Kidney epithelial cell (primary cell): ENCODE results near the gene FBXW8. TPM values are rescaled to one million over a fixed set of nuclear protein-coding genes. Genes with fewer than 3 reads are reported as not detected.

Experiments used
- DNase-seq: peaks from one replicate; pipeline ENCODE4 v3.0.0-alpha.2; 2010; ENCODE audit warnings: low read depth
- H3K27me3 ChIP-seq: 2 replicates; pipeline ENCODE4 v1.6.0; 2011; ENCODE audit warnings: low read length; ENCODE audit not compliant: control insufficient read depth, insufficient read depth
- H3K36me3 ChIP-seq: 2 replicates; pipeline ENCODE4 v1.5.1; 2011; ENCODE audit warnings: low read length; ENCODE audit not compliant: control insufficient read depth, insufficient read depth
- H3K4me3 ChIP-seq: 2 replicates; pipeline ENCODE4 v1.5.1; 2011; ENCODE audit warnings: low read depth, mild to moderate bottlenecking, control low read depth, low read length
- CTCF ChIP-seq: IDR thresholded peaks from 2 replicates; pipeline ENCODE4 v1.5.1; 2011; ENCODE audit warnings: mild to moderate bottlenecking, moderate library complexity, low read length, control low read depth, inconsistent platforms; ENCODE audit not compliant: insufficient read depth, poor library complexity, severe bottlenecking
- total RNA-seq: library from RNA; depleted of rRNA; stranded (reverse); fragments of >200 nt; gene quantifications from 2 replicates; pipeline ENCODE4 v1.2.3, GENCODE V29; 2015

The FBXW8 gene
- total RNA-seq, 1 donor from 2014 or later, result 25.4 TPM

GRCh38 chr12:116941188-116941587 is 30.4 kb downstream of the FBXW8 start:
- no peak for TF ChIP-seq CTCF
- DNase-seq, result no peak
- no peaks in the 10 kb centered on the region for H3K27me3 ChIP-seq
- no peak overlapping the region for H3K4me3 ChIP-seq
- H3K36me3 ChIP-seq, result no peaks in the 10 kb centered on the region

DNA sequence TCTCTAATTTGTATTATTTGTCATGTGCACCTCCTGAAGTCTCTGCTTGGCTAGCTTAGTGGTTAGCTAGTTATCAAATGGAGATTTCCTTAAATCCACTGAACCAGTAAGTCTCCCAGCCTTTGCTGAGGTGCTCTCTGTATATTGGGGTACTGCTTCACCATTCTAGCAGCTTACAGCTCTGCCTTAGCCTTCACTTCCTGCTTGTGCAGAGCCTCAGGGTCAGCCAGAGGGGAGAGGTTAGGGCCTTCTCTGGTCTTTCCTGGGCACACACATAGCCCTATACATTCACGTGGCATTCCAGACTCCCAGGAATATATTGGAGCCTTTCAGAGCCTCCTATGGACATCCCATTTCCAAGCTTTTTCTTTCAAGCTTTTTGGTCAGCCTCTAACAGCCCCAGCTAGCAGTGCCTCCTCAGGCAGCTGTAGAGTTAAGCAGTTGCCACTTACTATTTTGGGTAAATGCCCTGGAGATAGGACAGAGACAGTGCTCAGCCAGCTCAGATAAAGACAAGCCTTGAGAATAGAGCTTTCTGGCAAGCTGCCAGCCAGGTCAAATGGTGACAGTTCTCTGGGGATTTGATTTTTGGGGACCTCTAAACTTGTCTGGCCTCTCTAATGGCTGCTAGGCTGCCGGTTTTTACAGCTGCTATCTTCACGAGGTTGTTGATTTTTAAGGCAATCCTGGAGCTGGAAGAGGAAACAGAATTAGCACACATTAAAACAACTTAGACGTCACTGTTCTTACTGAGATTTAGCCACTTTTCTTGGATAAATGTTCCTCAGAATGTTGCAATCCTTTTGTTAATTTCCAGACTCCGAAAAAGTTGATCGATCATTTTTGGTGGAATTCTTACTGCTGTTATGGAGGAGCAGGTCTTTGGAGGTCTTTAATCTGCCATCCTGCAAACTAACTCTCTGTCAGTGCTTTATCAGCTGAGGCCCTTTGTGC is 32.9 kb downstream of the FBXW8 start:
- TF ChIP-seq CTCF, result no peak

GRCh38 chr12:116945886-116946550 is 35.3 kb downstream of the FBXW8 start:
- H3K36me3 ChIP-seq, result no peaks in the 10 kb centered on the region
- no peak for TF ChIP-seq CTCF
- H3K4me3 ChIP-seq, result no peak overlapping the region
- no peak for DNase-seq
- no peaks in the 10 kb centered on the region for H3K27me3 ChIP-seq

More for the DNA sequence above, 32.9 kb downstream of the FBXW8 start:
- Histone ChIP-seq H3K4me3 (no peak overlapping the region), H3K36me3 (no peaks in the 10 kb centered on the region), H3K27me3 (no peaks in the 10 kb centered on the region)
- no peak for DNase-seq

- Histone ChIP-seq H3K27me3 (no peaks in the 10 kb centered on the region), H3K4me3 (no peak overlapping the region), H3K36me3 (no peaks in the 10 kb centered on the region)
- no peak for DNase-seq
- no peak for TF ChIP-seq CTCF
Observed at GRCh38 chr12:116948298-116948697, 37.5 kb downstream of the FBXW8 start.

DNA sequence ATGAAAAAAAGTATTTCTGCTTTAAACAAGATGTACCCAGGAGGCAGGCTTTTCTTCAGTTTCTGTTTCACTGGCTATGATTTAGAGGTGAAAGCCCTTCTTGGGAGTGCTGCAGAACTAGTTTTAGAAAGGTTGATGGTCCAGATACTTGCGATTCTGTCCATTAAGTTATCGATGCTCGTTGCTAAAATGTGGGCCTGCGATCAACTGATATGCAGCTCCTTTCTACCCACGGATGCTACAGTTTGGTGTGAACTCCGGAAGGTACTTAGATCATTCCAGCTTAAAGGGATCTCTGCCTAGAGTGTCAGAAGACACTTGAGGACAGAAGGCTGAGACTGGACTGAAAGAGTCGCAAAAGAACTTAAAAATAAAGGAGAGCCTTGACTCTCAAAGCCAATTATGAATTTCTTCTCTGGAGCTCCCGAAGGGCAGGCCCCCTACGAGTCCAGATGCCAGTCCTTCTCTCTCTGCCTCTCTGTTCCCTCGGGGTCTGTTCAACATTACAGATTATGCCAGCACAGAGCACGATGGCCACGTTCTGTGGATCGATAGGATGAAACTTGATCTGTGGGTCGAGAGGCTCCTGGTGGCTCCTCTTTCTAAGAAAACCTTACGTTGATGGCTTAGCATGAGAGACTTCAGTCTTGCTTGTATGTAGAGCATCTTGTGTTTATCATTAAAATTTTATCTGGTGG is 40.0 kb downstream of the FBXW8 start:
- H3K4me3 ChIP-seq, result no peak overlapping the region
- no peak for DNase-seq
- no peaks in the 10 kb centered on the region for H3K36me3 ChIP-seq
- no peak for TF ChIP-seq CTCF
- H3K27me3 ChIP-seq, result no peaks in the 10 kb centered on the region
